Measurements from ENCODE around the gene IPO11. TPM values are rescaled to one million over a fixed set of nuclear protein-coding genes. Genes with fewer than 3 reads are reported as not detected.

The IPO11 gene
- total and polyA plus RNA-seq, 2 of the 4 experiments (the other 2 are of a cell fraction): 12.6 to 40.0 TPM

DNA sequence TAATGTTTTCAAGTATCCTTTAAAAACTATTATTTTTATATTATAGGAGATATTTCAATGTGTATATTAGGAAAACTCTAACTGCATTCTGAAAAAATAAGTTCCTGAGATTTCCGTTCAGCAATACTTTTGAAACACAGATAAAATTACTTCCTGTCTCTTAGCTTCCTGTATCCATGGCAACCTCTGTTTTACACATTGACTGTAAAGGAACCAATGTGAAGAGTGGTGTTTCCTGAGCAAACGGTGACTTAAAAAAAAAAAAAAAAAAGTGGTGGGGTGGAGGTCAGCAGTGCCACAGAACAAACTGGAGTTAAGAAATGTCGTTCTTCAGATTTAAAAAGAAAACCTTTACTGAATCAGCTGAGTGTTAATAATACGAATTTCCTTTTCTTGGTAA is 166.0 kb downstream of the IPO11 start, which contains the start of gene LRRC70:
Gene LRRC70 (plus strand): TSS at position 280 of the 400 bp plus-strand sequence. CDS start 620 bp downstream, outside the sequence.
- Histone ChIP-seq H3K14ac (replicated peaks; ENCODE audit: low read depth, low read length) (no peak within 1 kb of the TSS), H3K9ac (ENCODE audit: low read depth, low read length) (no peak within 1 kb of the TSS), H3K27me3 (ENCODE audit: control insufficient read depth, insufficient read depth, low read length) (no peaks in the 10 kb centered on the region), H3K18ac (ENCODE audit: low read depth, low read length) (no peak within 1 kb of the TSS), H2BK5ac (ENCODE audit: low read depth, low read length, poor library complexity, severe bottlenecking) (no peak within 1 kb of the TSS), H3K9me1 (ENCODE audit: insufficient read depth, low read length) (no peaks in the 10 kb centered on the region), H3K4me3 (ENCODE audit: insufficient read depth, low read depth, low read length) (no peak within 1 kb of the TSS), H4K5ac (ENCODE audit: low read depth, low read length) (no peak within 1 kb of the TSS), H2AFZ (replicated peaks; ENCODE audit: low read length, poor library complexity) (no peak within 1 kb of the TSS), H3K4me1 (ENCODE audit: control insufficient read depth, insufficient read depth, low read length) (no peaks in the 10 kb centered on the region), H3K79me1 (ENCODE audit: low read depth in 1 of 2, low read length in 2 of 2) (no peaks in the 10 kb centered on the region; a peak in 1 of 4 replicates), H2BK120ac (ENCODE audit: low read depth, low read length) (no peak within 1 kb of the TSS), H3K4me2 (ENCODE audit: low read depth, low read length) (no peak within 1 kb of the TSS), H2AK9ac (replicated peaks; ENCODE audit: low read depth, low read length, poor library complexity) (no peak within 1 kb of the TSS), H3K27ac (ENCODE audit: insufficient read depth, low read length) (no peak within 1 kb of the TSS), H3K4ac (ENCODE audit: low read depth, low read length) (no peak within 1 kb of the TSS), H2BK15ac (ENCODE audit: low read depth, low read length) (no peak within 1 kb of the TSS), H4K8ac (ENCODE audit: low read depth in 2 of 2, low read length in 2 of 2) (no peak within 1 kb of the TSS), H3K9me3 (ENCODE audit: control insufficient read depth, insufficient read depth, low read length) (no peaks in the 10 kb centered on the region), H2BK20ac (ENCODE audit: low read depth, low read length) (no peak within 1 kb of the TSS), H3K23ac (ENCODE audit: low read depth, low read length) (no peak within 1 kb of the TSS), H3K56ac (ENCODE audit: extremely low read depth, insufficient read depth, low read length) (no peak within 1 kb of the TSS), H3K36me3 (ENCODE audit: control insufficient read depth, insufficient read depth, low read length) (peaks cover 1% of the 10 kb centered on the region; the same call in 1 of the 2 replicates), H4K20me1 (ENCODE audit: insufficient read depth, low read length) (no peaks in the 10 kb centered on the region), H4K91ac (ENCODE audit: insufficient read depth, low read depth, low read length) (no peak within 1 kb of the TSS), H2AK5ac (ENCODE audit: low read depth, low read length) (no peak within 1 kb of the TSS)
- TF ChIP-seq CTCF (conservative IDR thresholded peaks at IDR 0.05; ENCODE audit: low read depth, low read length): no peak
- TF ChIP-seq NFE2L2 (IDR thresholded peaks at IDR 0.05; ENCODE audit: low read depth, low read length): no peak
- TF ChIP-seq CEBPB (IDR thresholded peaks at IDR 0.05; ENCODE audit: low read depth, low read length): no peak
- no peak for TF ChIP-seq RCOR1 (IDR thresholded peaks at IDR 0.05; ENCODE audit: insufficient replicate concordance, low read length)
- no peak for TF ChIP-seq MAZ (IDR thresholded peaks at IDR 0.05; ENCODE audit: borderline replicate concordance, low read depth, low read length)
- TF ChIP-seq RFX5 (IDR thresholded peaks at IDR 0.05; ENCODE audit: low read depth, low read length): no peak
- TF ChIP-seq MXI1 (IDR thresholded peaks at IDR 0.05; ENCODE audit: borderline replicate concordance, low read depth, low read length): no peak
- no peak for TF ChIP-seq FOS (IDR thresholded peaks at IDR 0.05; ENCODE audit: low read depth, low read length)
- no peak for TF ChIP-seq POLR2A (IDR thresholded peaks at IDR 0.05; ENCODE audit: low read depth, low read length)
- TF ChIP-seq, protein P1, sequence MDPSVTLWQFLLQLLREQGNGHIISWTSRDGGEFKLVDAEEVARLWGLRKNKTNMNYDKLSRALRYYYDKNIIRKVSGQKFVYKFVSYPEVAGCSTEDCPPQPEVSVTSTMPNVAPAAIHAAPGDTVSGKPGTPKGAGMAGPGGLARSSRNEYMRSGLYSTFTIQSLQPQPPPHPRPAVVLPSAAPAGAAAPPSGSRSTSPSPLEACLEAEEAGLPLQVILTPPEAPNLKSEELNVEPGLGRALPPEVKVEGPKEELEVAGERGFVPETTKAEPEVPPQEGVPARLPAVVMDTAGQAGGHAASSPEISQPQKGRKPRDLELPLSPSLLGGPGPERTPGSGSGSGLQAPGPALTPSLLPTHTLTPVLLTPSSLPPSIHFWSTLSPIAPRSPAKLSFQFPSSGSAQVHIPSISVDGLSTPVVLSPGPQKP (IDR thresholded peaks at IDR 0.05; ENCODE audit: borderline replicate concordance, low read depth, low read length): no peak
- no peak for TF ChIP-seq USF2 (IDR thresholded peaks at IDR 0.05; ENCODE audit: low read depth, low read length)
- TF ChIP-seq RAD21 (IDR thresholded peaks at IDR 0.05; ENCODE audit: low read length): no peak
- in situ Hi-C loops (cut with MboI; ENCODE audit: low sequenced_read_pairs) (no loop called here), dilution Hi-C loops (cut with HindIII; ENCODE audit: low sequenced_read_pairs, unreplicated experiment) (no loop called here), intact Hi-C loops (cut with micrococcal nuclease) (no loop called here)
- ATAC-seq (ENCODE audit: low read depth) (no peak), DNase-seq (peak; percentile 64)
- WGBS, 2 experiments (ENCODE audit: extremely low coverage in 2 of 2, insufficient read length in 1 of 2): no CpG with 5 or more reads among the region's 4 CpGs
- no TSS peak for BruUV-seq (replicated peaks)
- POLR2A ChIA-PET (ENCODE audit: unreplicated experiment): interaction anchor here (0.7 kb wide), 1 partner anchor 1415 kb away, joined by 9 read pairs; no protein-coding TSS in a partner anchor
- CTCF ChIA-PET: interaction anchor here (0.6 kb wide), 1 partner anchor 1633 kb away, joined by 4 read pairs; no protein-coding TSS in a partner anchor

Measured in IMR-90 (cell line).